ENCODE measurements around the gene MACO1. TPM values are rescaled to one million over a fixed set of nuclear protein-coding genes. Genes with fewer than 3 reads are reported as not detected.

The MACO1 gene
- total RNA-seq, 1 experiment from 2014 or later, result 9.6 TPM

DNA sequence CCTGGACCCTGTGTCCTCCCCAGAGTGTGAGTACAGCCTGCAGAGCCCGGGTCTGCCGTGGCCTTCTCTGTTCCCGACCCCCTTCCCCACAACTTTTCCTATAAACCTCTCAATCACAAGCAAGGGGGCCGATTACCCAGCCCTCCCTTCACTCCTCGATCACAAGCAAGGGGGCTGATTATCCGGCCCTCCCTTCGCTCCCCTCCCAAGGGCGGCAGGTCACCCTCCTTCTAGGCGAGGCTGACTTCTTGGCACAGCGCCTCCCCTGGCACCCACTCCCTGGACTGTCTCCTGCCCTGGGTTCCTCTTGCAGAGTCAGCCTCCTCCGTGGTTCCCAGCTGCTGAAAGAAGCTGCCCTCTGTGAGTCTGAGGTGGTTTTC, 100.4 kb downstream of the MACO1 start:
- POLR2A ChIA-PET (ENCODE audit: unreplicated experiment), result no interaction called here
- CTCF ChIA-PET, result no interaction called here
- intact Hi-C loops (cut with micrococcal nuclease; ENCODE audit: unreplicated experiment), result loop anchor here (5.0 kb wide), 1 partner anchor 36 kb away; no protein-coding TSS in a partner anchor
- no peak for DNase-seq
- no peak overlapping the region for H3K4me3 ChIP-seq
- no peaks in the 10 kb centered on the region for H3K9me3 ChIP-seq (ENCODE audit: insufficient read depth, low read depth)
- no TSS peak for BruUV-seq (replicated peaks)
- H3K27ac ChIP-seq, result no peak overlapping the region
- no peak overlapping the region for H3K4me2 ChIP-seq
- H3K4me1 ChIP-seq (replicated peaks; ENCODE audit: insufficient read depth), result no peaks in the 10 kb centered on the region
- no peaks in the 10 kb centered on the region for H3K36me3 ChIP-seq (ENCODE audit: low read depth)
- H3K27me3 ChIP-seq (ENCODE audit: insufficient read depth, low read depth), result no peaks in the 10 kb centered on the region
- no peaks in the 10 kb centered on the region for H4K20me1 ChIP-seq (ENCODE audit: insufficient read depth)
- no peaks in the 10 kb centered on the region for H3K79me2 ChIP-seq (ENCODE audit: low read depth)
- H3K9me2 ChIP-seq (ENCODE audit: insufficient read depth), result no peaks in the 10 kb centered on the region
- no peak overlapping the region for H2AFZ ChIP-seq
- TF ChIP-seq, protein P1, sequence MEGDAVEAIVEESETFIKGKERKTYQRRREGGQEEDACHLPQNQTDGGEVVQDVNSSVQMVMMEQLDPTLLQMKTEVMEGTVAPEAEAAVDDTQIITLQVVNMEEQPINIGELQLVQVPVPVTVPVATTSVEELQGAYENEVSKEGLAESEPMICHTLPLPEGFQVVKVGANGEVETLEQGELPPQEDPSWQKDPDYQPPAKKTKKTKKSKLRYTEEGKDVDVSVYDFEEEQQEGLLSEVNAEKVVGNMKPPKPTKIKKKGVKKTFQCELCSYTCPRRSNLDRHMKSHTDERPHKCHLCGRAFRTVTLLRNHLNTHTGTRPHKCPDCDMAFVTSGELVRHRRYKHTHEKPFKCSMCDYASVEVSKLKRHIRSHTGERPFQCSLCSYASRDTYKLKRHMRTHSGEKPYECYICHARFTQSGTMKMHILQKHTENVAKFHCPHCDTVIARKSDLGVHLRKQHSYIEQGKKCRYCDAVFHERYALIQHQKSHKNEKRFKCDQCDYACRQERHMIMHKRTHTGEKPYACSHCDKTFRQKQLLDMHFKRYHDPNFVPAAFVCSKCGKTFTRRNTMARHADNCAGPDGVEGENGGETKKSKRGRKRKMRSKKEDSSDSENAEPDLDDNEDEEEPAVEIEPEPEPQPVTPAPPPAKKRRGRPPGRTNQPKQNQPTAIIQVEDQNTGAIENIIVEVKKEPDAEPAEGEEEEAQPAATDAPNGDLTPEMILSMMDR (conservative IDR thresholded peaks at IDR 0.05), result no peak
- no peak for TF ChIP-seq EZH2 (IDR thresholded peaks at IDR 0.05; ENCODE audit: low read depth)
- no peaks in the 10 kb centered on the region for H3F3A ChIP-seq (ENCODE audit: insufficient read depth, low read depth)

DNA sequence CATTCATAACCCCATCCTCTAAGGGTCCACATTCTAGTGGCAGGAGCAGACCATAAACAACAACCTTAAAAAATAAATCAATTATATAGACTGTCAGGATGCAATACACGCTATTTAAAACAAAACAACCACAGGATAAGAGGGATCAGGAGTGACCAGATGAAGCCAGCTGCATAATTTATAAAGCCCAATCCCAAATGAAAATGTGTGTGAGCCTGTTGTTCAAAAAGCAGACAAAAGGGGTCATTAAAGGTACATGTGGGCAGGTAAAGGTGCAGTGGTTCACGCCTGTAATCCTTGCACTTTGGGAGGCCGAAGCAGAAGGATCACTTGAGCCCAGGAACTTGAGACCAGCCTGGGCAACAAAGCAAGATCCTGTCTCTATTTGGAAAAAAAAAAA, 102.3 kb downstream of the MACO1 start:
- DNase-seq, result no peak
- TF ChIP-seq, protein P1 (conservative IDR thresholded peaks at IDR 0.05), result no peak
- BruUV-seq (replicated peaks), result no TSS peak
- Histone ChIP-seq H3K27me3 (ENCODE audit: insufficient read depth, low read depth) (no peaks in the 10 kb centered on the region), H3K9me2 (ENCODE audit: insufficient read depth) (no peaks in the 10 kb centered on the region), H3K9me3 (ENCODE audit: insufficient read depth, low read depth) (no peaks in the 10 kb centered on the region), H4K20me1 (ENCODE audit: insufficient read depth) (no peaks in the 10 kb centered on the region), H3K4me1 (replicated peaks; ENCODE audit: insufficient read depth) (peaks cover 5% of the 10 kb centered on the region), H3K4me3 (no peak overlapping the region), H3K36me3 (ENCODE audit: low read depth) (no peaks in the 10 kb centered on the region), H3K4me2 (no peak overlapping the region), H3K79me2 (ENCODE audit: low read depth) (no peaks in the 10 kb centered on the region), H2AFZ (no peak overlapping the region), H3F3A (ENCODE audit: insufficient read depth, low read depth) (peaks cover 2% of the 10 kb centered on the region; the same call in 1 of the 2 replicates), H3K27ac (no peak overlapping the region)
- intact Hi-C loops (cut with micrococcal nuclease; ENCODE audit: unreplicated experiment), result loop anchor here (5.0 kb wide), 1 partner anchor 34 kb away; no protein-coding TSS in a partner anchor
- ChIA-PET CTCF (no interaction called here), POLR2A (ENCODE audit: unreplicated experiment) (no interaction called here)

DNA sequence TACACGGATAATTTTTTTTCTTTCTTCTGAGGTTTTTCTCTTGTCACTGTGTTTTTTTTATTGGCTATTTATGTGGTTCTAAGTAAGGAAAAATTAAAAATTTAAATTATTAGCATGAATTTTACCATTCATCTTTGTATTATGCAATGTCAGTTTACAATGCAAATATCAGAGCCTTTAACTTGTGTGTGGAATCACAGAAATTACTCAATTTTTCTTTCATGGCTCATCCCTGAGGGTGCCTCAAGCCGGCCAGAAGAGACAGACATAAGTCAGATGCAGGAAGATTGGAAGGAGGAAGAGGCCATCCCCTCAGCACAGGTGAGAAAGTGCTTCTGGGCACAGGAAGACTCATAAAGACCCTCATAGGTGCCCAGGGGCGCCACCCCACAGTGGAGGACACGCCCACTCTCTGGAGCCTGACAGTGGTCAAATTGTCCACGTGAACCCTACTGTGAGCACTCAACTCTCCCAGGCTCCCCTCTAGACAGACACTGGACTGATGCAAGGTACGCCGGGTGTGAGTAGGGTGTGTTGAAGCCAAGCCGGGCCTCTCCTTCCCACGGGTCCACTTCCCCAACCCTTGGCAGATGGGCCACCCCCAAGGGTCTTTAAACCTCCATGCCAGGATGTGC, 103.2 kb downstream of the MACO1 start:
- TF ChIP-seq, protein P1 (conservative IDR thresholded peaks at IDR 0.05), result no peak
- no peak for TF ChIP-seq EZH2 (IDR thresholded peaks at IDR 0.05; ENCODE audit: low read depth)
- intact Hi-C loops (cut with micrococcal nuclease; ENCODE audit: unreplicated experiment), result loop anchor here (5.0 kb wide), 1 partner anchor 33 kb away; no protein-coding TSS in a partner anchor
- Histone ChIP-seq H3K36me3 (ENCODE audit: low read depth) (no peaks in the 10 kb centered on the region), H3K4me3 (no peak overlapping the region), H3K4me1 (replicated peaks; ENCODE audit: insufficient read depth) (peaks cover 14% of the 10 kb centered on the region), H3K4me2 (no peak overlapping the region), H3K9me2 (ENCODE audit: insufficient read depth) (no peaks in the 10 kb centered on the region), H3K27me3 (ENCODE audit: insufficient read depth, low read depth) (no peaks in the 10 kb centered on the region), H3K9me3 (ENCODE audit: insufficient read depth, low read depth) (no peaks in the 10 kb centered on the region), H3K79me2 (ENCODE audit: low read depth) (no peaks in the 10 kb centered on the region), H3F3A (ENCODE audit: insufficient read depth, low read depth) (peaks cover 9% of the 10 kb centered on the region; the same call in 1 of the 2 replicates), H4K20me1 (ENCODE audit: insufficient read depth) (no peaks in the 10 kb centered on the region), H2AFZ (no peak overlapping the region), H3K27ac (no peak overlapping the region)
- BruUV-seq (replicated peaks), result no TSS peak
- no peak for DNase-seq
- CTCF ChIA-PET, result interaction anchor here (0.6 kb wide), 2 partner anchors 33 to 372 kb away, joined by 5 to 8 read pairs; partner anchors contain the start of gene STMN1
- POLR2A ChIA-PET (ENCODE audit: unreplicated experiment), result no interaction called here

All from PC-9 (cell line).